GM18519 (cell line): ENCODE data around the gene NRP2.

Source experiments
- ATAC-seq: cut with Tn5 transposase; IDR thresholded peaks from one replicate; pipeline ENCODE4 v1.9.1; 2021; ENCODE audit warnings: mild to moderate bottlenecking, moderate library complexity; ENCODE audit not compliant: unreplicated experiment, low FRiP score

NRP2 gene

GRCh38 chr2:205748639-205749038 lies 66.3 kb downstream of the NRP2 start:
- no peak for ATAC-seq

- ATAC-seq = no peak
Measured at GRCh38 chr2:205749078-205749477, 66.8 kb downstream of the NRP2 start.

GRCh38 chr2:205750797-205751196 lies 68.5 kb downstream of the NRP2 start:
- no peak for ATAC-seq

DNA sequence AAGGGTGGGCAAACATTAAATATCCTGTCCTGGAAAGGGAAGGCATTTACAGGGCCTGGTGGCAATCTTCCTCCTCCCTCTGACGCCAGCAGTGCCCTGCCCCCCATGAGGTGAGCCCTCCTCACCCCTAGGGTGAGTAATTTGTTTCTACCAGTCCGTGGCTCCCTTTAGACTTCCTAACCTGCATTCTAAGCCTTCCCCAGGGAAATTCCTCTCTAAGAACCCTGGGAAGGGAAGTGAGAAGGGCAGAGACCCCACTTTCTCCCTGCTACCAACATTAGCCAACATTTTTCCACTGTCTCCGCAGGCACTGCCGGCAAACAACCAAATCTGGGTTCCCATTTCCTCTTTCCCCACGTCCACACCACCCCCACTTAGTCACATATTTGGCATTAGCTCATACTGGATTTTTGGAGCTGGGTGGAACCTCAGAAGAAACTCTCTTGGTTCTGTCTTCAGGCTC lies 69.3 kb downstream of the NRP2 start:
- no peak for ATAC-seq

DNA sequence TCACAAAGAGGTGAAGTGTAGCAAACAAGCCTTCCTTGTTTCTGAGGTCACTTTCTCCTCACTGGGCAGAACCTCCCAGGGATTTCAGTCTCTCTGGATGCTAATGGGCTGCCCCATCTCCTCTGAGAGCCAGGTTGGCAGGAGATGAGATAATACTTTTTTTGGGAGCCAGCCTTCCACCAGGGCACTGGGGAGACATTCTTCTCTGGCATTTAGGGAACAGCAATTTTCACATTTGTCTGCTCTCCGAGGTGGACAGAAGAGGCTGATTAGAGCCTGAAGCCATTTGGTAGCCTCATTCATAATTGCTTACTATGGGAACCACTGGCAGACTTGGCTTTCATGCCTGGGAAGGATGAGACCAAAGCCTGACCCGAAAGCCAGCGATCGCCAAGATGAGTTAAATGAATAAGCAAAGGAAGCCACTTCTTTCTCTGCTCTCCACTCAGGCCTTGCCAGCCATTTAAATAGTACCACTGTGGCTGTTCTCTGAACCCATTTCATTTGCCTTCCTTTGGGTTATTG lies 70.1 kb downstream of the NRP2 start:
- ATAC-seq = no peak

- no peak for ATAC-seq
Measured at GRCh38 chr2:205752924-205753323, 70.6 kb downstream of the NRP2 start.

DNA sequence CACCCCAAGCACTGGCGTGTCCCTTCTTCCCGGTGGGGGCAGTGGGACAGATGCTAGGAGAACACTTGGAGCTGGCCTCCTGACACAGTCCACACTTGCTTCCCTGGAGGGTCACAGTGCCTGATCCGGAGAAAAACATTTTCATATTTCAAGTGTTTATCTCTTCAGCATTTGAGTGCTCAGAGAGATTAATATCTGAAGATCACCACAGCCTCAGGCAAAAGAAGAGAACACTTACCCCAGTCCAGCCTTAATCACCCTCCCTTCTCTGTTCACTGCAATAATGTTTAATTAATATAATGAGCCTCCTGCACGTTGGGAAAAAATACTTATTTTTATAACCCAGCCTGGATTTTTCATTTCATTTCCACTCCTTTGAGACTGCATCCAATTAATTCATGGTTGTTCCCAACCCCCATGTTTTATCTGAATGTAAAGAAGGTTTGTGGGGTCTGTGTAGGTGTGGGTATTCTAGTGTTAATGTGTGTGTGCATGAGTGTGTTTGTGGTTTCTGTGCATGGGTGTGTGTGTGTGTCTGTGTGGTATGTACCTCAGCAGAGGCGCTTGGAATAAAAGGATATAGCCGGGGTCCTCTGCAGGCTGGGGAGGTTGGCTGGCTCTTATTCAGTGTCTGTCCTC lies 72.1 kb downstream of the NRP2 start:
- no peak for ATAC-seq

- ATAC-seq = no peak
Measured at GRCh38 chr2:205754924-205755321, 72.6 kb downstream of the NRP2 start.

DNA sequence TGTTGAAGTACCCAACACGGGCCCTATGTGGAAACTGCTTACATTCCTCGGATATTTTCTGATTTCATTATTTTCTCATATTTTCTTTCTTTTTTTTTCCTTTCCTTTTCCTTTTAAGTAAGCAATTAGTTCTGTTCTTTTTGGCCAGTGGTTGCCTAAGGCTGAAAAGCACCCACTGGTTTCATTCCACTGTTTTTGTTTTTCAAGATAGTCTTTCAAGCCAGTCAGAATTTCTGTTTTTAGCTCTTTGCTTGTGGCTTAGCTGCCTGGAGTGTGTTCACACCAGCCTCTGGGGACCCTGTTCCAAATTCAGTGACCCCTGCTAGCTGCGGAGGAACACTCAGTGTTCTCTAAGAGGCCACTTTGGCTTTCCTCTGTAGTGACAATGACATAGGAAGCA lies 73.6 kb downstream of the NRP2 start:
- no peak for ATAC-seq

DNA sequence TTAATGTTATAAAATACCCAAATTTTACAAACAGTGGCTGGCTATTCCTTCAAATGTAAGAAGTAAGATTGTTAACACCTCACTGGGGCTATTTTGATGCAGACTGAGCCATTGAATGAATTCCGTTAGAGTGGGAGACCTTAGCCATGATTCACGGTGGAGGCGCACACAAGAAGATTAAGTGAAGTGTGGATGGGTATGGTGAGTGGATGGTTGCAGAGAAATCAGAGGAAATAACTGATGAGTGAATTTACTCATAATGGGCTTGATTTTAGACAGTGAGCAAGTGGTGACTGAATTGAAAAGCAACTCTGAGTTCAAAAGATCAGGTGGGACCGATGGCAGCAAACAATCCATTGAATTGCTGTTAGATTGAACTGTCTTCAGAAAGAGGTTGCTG lies 75.0 kb downstream of the NRP2 start:
- ATAC-seq = no peak

DNA sequence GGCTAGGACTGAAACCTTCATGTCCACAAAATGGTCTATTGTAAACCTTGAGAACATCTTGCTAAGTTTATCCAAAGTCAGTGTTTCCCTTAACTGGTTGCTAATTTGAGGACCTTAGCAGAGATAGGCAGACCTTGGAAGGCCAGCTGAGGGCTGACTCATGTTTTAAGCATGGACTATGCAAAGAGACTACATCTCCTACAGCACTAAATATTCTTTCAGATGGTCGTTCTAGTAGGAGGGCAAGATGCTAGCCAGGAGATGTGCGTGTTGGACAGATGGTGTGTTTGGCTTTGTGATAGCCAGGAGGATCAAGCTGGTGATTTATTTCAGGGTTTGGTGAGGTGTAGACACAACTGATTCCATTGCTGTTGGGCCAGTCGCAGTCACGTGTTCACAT lies 75.8 kb downstream of the NRP2 start:
- ATAC-seq = no peak

DNA sequence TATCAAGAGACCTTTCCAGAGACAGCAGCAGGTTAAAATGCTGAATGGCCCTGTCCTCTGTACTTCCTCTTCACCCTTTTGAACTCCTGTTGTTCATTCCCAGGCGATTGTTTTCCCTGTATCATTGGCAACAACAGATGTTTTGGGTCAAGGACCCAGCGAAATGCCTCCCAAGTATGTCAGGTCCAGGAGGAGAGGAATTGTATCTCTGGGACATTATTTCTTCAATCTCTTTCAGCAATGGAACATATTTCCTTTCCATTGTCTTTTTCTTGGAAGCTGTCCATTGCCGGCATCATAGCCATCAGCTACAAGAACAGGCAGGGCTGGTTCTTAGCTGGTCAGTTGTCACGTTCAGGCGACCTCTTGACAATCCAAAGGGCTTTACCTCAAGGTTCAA lies 76.2 kb downstream of the NRP2 start:
- ATAC-seq = no peak

- no peak for ATAC-seq
Measured at GRCh38 chr2:205759257-205759656, 77.0 kb downstream of the NRP2 start.

GRCh38 chr2:205759732-205760131 lies 77.4 kb downstream of the NRP2 start:
- no peak for ATAC-seq

- no peak for ATAC-seq
Measured at GRCh38 chr2:205760157-205760556, 77.9 kb downstream of the NRP2 start.

DNA sequence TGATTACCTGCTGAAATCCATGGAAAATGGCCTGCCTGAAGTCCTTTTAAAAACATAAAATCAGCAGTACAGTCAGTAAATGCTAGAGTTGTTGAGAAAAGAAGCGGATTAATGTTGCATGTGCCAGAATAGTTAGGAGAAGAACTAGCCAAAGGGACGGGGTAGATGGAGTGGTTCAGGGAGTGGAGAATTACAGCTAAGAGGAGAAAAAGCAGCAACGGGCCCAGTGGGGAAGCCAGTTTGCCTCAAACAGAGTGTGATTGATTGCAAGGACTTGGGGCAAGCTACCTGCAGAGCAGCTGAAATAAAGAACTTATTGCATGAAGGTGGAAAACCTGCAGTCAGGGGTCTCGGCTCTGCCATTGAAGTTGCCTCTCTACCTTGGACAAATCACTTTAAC lies 79.1 kb downstream of the NRP2 start:
- ATAC-seq = no peak

- ATAC-seq = no peak
Measured at GRCh38 chr2:205762881-205763280, 80.6 kb downstream of the NRP2 start.

GRCh38 chr2:205763708-205764211 lies 81.5 kb downstream of the NRP2 start:
- no peak for ATAC-seq

GRCh38 chr2:205764270-205764746 lies 82.0 kb downstream of the NRP2 start:
- no peak for ATAC-seq

DNA sequence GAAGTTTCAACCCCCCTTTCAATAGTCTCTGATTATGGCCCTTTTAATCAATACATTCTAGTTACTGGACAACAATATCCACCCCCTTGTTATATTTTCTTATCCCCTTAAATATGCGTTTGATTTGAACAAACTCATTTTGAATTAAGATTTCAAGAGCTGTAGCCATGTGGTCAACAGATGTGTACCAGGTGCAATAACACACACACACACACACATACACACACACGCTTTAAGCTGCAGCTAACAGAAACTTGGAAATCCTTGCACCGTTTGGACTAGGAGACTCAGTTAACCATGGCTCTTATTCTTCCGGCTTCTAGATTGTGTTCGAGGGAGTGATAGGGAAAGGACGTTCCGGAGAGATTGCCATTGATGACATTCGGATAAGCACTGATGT lies 82.8 kb downstream of the NRP2 start:
- ATAC-seq = no peak

- no peak for ATAC-seq
Measured at GRCh38 chr2:205766779-205767359, 84.6 kb downstream of the NRP2 start.

DNA sequence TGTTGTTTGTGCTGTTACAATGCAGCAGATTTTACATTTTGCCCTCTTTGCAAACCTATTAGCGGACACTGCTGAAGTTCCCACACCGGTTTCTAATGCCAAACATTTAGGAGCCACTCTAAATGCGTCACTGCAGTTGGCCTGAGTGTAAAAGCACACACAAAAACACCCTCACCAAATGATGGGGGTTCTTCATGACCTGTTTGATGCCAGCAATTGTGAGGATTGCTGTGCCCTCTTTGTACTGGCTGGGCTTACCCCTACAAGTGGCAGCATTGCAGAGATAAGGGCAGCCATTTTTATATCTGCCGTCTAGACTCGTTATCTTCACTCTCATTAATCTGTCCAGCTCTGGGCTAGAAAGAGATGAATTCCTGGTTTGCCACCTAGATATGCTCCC lies 85.3 kb downstream of the NRP2 start:
- no peak for ATAC-seq
